UCSD-AML1 (cell line): ENCODE results near the gene CDC20.

ENCODE experiments used
- DNase-seq: peaks from one replicate; lab custom pipeline; 2025; ENCODE audit not compliant: unreplicated experiment; lab: John Stamatoyannopoulos, UW

CDC20 gene

DNA sequence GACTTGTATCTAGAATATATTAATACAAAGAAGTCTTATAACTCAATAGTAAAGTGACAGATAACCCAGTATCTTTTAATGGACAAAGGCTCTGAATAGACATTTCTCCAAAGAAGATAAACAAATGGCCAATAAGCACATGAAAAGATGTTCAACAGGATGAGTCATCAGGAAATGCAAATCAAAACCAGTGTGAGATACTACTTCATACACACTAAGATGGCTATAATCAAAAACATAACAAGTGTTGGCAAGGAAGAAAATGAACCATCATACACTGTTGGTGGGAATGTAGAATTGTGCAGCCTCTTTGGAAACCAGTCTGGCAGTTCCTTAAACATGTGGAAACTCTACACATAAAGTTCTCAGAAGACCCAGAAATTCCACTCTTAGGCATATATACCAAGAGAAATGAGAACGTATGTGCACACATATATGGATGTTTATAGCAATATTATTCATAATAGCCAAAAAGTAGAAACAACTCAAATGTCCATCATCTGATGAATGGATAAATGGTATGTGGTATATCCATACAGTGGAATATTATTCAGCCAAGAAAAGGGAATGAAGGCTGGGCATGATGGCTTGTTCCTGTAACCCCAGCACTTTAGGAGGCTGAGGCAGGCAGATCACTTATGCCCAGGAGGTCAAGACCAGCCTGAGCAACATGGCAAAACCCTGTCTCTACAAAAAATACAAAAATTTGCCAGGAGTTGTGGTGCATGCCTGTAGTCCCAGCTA, 31.1 kb upstream of the CDC20 start:
- no peak for DNase-seq

GRCh38 chr1:43329995-43330751, 28.6 kb upstream of the CDC20 start:
- DNase-seq: peak; percentile 90

DNA sequence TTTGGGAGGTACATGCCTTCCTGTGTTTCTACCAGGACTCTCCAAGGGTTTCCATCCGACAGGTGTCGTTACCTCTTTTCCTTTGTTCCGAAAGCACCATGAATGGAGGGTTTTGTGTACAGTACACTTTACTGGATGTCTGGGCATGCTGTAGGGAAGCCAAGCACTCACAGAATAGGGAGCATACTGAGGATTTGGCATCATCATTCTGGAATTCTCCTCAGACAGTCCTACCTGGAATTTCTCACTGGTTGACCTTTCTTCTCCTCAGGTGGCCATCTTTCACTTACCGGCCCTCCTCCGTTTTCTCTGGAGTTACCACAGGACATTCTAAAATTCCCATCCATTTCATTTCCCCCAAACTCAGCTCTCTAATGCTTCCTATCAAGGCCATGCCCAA, 27.1 kb upstream of the CDC20 start:
- no peak for DNase-seq

DNA sequence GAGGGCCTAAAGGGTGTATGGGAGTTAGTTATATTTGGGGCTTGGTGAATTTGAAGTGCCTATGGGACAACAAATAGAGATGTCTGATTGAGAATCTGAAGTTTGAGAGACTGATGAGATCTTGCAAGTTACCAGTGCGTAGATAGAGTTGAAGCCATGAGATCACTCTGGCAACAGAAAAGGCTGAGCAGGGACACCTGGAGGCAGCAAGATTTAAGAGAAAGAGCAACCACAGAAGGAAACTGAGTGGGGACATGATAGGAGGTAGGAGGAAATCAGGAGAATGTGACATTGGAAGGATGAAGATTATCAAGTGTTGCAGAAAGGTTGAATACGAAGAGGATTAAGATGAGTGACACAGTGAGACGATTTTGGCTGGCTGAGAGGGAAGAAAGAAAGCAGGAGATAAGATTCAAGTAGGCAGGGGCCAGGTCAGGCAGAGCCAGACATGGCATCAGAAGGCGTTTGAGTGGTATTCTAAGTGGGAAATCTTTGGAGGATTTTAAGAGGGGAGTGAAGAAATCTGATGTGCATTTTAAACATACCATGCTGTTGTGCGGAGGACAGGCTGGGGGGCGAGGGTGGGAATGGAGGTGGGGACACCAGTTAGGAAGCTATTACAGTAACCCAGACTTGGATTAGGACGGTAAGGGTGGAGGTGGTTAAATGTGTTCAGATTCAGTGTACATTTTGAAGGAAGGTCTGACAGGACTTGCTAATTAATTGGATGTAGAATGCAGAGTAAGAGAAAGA, 24.2 kb upstream of the CDC20 start:
- no peak for DNase-seq

DNA sequence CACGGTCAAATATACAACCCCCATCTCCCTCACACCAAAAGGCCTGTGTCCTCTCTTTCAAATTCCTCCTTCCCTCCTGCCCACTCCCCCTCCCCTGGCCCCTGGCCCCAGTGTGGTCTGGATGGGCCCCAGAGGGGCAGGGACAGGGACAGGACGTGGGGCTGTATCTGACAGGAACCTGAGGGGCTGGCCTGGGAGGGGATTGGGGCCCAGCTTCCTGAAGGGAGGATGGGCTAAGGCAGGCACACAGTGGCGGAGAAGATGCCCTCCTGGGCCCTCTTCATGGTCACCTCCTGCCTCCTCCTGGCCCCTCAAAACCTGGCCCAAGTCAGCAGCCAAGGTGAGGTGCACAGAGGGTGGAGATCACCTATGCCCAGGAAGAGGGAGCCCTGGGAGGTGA, 21.2 kb upstream of the CDC20 start, which contains the start of gene MPL:
TSS of gene MPL (plus strand) at position 231 of the 400 bp plus-strand sequence. CDS start at position 262, 31 bp downstream.
- peak; percentile 49 for DNase-seq

DNA sequence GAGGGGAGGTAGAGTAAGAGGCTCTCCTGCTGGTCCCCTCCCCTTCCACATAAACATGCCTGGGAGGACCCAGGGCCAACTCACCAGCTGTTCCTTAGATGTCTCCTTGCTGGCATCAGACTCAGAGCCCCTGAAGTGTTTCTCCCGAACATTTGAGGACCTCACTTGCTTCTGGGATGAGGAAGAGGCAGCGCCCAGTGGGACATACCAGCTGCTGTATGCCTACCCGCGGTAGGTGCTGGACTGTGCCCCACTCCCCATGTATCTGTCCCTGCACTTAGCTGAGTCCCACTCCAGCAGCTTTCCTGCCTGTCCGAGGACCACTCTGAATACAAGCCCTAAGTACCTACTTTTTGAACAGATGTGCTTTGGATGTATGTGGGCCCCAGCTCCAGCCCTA, 20.8 kb upstream of the CDC20 start:
- DNase-seq: no peak

DNA sequence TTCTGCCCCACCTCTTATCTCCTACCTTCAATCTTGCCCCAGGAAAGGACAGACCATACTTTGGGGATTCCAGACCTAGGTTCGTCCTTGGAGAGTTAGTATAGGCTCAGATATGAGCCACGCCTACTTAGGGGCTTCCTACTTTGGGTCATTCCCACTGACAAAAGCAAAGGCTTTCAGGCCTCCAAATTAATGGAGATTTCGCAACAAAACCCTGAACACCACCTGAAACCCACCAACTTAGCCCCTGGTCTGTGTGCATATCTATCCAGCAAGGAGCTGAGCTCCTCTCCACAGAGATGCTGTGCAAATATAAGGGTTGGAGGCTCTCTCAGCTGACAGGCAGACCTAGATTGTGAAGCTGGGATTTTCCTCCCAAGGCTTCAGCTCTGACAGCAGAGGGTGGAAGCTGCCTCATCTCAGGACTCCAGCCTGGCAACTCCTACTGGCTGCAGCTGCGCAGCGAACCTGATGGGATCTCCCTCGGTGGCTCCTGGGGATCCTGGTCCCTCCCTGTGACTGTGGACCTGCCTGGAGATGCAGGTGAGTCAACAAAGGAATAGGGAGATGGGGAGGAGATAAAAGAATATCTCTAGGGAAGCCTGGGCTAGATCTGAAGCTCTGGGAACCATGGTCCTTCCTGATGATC, 19.1 kb upstream of the CDC20 start:
- no peak for DNase-seq

GRCh38 chr1:43340559-43340958, 18.2 kb upstream of the CDC20 start:
- no peak for DNase-seq

DNA sequence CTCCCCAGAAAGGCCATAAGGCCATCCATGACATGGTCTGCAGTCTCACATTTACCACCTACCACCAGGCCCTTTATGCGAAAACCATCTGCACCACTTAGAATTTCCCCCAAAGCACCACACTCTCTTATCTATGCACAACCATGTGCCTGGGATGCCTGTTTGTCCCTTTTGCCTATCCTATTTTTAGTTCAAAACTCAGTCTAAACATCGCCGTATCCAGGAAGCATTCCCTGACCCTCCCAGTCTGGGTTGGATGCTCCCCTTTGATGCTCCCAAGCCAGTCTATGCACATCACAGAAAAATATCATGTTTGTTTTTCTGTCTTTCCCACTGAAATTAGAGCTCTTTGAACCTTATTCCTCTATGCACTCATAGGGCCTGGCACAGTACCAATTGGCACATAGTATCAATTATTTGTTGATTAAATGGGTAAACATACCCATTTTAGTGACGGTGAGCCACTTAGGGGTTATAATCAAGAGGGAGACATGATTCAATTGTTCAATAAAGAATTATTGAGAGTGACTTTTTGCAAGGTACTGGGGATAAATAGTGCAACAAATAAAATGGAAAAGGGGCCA, 14.4 kb upstream of the CDC20 start:
- no peak for DNase-seq

GRCh38 chr1:43345120-43345519, 13.7 kb upstream of the CDC20 start:
- no peak for DNase-seq

- DNase-seq: no peak
Observed at GRCh38 chr1:43346636-43347035, 12.1 kb upstream of the CDC20 start.

DNA sequence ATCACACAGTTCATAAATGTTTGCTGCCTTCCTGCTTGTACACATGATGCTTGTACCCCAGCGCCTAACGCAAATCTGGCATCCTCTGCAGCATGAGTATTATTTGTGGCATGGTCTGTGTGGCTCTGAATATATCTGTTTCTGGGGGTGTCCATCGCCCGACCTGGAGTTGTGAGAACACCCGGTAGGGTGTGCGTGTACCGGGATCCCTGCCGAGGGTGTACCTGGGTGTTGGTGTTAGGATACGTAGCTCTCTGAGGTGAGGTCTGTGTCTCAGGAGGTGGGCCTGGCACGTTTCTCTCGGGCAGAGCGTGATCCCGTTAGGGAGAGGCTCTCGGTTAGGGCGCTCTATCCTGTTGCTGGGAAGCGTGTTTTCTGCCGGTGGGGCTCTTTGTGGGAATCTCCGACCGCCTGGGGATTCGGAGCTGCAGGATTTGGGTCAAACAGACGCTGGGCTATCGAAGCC, 10.4 kb upstream of the CDC20 start:
- DNase-seq: no peak

- DNase-seq: no peak
Observed at GRCh38 chr1:43348809-43349593, 9.8 kb upstream of the CDC20 start.

DNA sequence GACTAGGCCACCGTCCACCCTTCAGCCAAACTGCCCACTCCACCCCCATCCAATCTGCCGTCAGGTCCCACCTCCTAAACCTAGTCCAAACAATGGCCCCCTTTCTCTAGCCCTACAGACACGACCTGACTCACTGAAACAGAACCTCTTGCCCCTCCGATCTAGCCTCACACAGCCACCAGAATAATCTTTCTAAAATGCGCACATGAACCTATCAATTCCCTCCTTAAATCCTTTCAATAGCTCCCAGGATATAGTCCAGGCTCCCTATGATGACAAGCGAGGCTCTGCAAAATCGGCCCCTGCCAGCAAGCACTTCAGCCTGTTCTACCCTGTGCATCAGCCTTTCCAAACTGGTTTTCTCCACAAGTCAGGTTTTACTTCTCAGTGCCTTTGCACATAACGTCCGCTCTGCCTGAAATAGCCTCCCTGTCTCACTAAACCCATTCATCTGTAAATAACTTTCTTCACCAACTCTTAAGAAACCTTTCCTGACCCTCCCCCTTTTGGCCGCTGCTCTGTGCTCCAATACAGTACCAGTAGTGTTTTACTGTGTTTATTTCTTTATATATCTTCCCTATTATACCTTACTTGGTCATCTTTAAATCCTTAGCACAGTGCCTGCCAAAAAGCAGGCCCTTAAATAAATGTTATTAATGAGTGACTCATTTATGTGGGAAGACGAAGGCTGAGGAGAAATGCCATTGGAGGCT, 9.0 kb upstream of the CDC20 start:
- no peak for DNase-seq

- no peak for DNase-seq
Observed at GRCh38 chr1:43350976-43351375, 7.8 kb upstream of the CDC20 start.

DNA sequence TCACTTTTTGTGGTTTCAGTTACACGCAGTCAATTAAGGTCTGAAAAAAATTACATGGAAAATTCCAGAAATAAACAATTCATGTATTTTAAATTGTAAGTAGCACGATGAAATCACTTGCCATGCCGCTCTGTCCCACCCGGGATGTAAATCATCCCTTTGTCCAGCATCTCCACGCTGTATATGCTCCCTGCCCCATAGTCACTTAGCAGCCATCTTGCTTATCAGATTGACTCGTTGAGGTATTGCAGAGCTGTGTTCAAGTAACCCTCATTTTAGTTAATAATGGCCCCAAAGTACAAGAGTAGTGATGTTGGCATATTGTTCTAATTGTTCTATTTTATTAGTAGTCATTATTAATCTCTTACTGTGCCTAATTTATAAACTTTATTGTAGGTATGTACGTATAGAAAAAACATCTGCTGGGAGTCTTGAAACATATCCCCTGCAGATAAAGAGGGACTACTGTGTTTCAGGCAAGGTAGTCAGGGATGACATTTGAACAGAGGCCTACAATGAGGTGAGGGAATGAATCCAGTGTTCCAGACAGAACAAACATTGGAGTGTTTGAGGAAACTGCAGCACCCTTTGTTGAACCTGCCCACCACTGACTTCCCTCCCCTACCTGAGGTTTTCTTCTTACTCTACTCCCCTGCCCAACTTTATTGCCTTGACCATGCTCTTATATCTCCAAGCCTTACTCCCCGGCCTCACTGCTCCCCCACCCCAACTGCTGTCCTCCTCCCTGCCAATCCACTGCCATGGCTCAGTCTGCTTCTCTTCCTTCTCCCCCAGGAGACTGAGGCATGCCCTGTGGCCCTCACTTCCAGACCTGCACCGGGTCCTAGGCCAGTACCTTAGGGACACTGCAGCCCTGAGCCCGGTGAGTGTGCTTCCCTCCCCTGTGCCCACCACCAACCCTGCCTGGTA, 7.1 kb upstream of the CDC20 start:
- DNase-seq: no peak

- no peak for DNase-seq
Observed at GRCh38 chr1:43352351-43352705, 6.5 kb upstream of the CDC20 start.

DNA sequence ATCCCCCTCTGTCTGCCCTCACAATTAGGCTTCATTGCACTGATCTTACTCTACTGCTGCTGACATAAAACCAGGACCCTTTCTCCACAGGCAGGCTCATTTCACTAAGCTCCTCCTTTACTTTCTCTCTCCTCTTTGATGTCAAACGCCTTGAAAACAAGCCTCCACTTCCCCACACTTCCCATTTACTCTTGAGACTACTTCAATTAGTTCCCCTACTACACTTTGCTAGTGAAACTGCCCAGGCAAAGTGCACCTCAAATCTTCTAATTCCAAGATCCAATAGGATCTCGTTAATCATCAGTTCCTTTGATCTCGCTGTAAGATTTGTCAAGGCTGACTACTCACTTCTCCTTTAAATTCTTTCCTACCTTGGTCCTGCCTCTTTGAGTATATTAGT, 5.9 kb upstream of the CDC20 start:
- DNase-seq: no peak
